Measurements from ENCODE around the gene CCL7. TPM values are rescaled to one million over a fixed set of nuclear protein-coding genes. Genes with fewer than 3 reads are reported as not detected.

CCL7 gene
- total and polyA plus RNA-seq, 9 of the 15 experiments (the other 6 are each of a cell fraction or from before 2014, with no cell fraction given): not detected

GRCh38 chr17:34305061-34305460 lies 35.0 kb downstream of the CCL7 start (continued):
- TF ChIP-seq ZNF318 (IDR thresholded peaks at IDR 0.05; ENCODE audit: borderline replicate concordance in 1 of 2, low read depth in 1 of 2) (no peak), TAF9B (IDR thresholded peaks at IDR 0.05; ENCODE audit: partially characterized antibody) (no peak), ELK3 (CRISPR knock-in tag; IDR thresholded peaks at IDR 0.05) (no peak)
